Ammon's horn (tissue), 1 donor: Measurements from ENCODE around the gene GNE.
"Not testable (repeated sequence)": the region's sequence is repeated elsewhere in the genome, so short reads cannot be mapped to it uniquely, and the experiment has no call there.

Source experiments
- DNase-seq: peaks from one replicate; pipeline ENCODE4 v3.0.0-alpha.2; 2016; ENCODE audit warnings: low spot score

The GNE gene

GRCh38 chr9:36264896-36265295, 6.6 kb upstream of the GNE start:
- no peak for DNase-seq

GRCh38 chr9:36263683-36264082, 5.4 kb upstream of the GNE start:
- DNase-seq: peak; percentile 15

DNA sequence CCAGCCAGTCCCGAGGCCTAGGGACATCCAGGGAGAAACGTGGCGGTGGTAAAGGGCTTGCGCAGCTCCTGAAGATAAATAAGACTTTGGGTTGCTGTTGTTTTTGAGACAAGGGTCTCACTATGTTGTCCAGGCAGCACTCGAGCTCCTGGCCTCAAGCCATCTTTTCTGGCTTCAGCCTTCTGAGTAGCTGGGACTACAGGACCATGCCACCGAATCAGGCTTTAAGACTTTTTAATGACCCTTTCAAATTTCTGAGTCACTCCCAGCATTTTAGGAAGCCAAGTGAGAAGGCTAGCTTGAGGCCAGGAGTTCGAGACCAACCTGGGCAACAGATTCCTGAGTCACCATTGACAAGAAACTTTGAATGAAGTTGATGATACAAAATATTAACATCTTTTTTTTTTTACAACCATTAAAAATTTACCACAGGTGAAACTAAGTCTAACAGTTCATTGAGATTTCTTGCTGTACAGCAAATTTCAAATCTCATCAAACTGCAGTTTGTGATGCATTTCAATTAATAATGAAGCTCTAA, 817 bp upstream of the GNE start:
- DNase-seq: no peak

GRCh38 chr9:36251428-36251827, 6.8 kb downstream of the GNE start:
- no peak for DNase-seq

- no peak for DNase-seq
Observed at GRCh38 chr9:36250079-36250478, 8.2 kb downstream of the GNE start.

DNA sequence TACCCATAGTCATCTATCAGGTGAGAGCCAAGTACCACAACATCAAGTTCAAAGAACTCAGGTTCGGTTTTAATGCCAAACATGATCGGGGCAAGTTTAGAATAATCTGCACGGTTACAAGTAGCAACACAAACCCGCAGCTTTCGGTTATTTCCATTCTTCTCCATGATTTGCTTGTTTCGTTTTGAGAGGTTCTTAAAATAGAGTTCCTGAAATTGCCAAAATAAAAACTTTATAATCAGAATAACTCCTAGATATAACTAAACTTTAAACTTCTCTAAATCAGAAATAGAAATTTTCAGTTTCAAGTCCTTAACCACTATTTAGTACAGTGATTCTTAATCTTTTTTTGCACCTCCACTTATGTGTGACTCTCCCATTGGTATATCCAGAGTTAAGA, 9.1 kb downstream of the GNE start:
- DNase-seq: no peak

GRCh38 chr9:36248061-36248460, 10.2 kb downstream of the GNE start:
- peak; percentile 27 for DNase-seq

- no peak for DNase-seq
Observed at GRCh38 chr9:36247356-36247755, 10.9 kb downstream of the GNE start.

DNA sequence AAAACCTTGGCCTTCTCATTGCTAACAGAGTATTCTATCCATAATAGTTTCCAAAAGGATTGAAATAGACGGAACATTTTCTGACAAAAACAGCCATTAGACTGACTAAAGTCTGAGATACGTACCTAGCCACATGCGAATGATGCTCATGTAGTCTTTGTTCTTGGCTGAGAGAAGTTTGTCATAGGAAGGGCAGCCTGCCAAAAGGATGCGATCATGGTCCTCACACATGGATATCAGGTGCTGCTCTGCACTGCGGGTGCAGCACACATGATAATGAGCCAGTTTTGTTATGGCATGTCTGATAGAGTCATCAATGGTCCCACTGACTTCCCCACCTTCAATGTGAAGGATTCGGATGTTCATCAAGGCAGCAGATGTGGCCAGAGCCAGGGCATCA, 12.3 kb downstream of the GNE start:
- no peak for DNase-seq

DNA sequence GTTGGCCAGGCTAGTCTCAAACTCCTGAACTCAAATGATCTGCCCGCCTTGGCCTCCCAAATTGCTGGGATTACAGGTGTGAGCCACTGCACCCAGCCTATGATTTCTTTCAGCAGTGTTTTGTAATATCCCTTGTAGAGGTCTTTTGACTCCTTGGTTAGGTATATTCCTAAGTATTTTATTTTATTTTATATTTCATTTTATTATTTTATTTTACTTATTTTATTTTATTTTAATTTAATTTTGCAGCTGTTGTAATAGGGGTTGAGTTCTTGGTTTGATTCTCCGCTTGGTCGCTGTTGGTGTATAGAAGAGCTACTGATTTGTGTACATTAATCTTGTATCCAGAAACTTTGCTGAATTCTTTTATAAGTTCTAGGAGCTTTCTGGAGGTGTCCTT, 18.6 kb downstream of the GNE start:
- not testable (repeated sequence) for DNase-seq

- not testable (repeated sequence) for DNase-seq
Observed at GRCh38 chr9:36239205-36239604, 19.0 kb downstream of the GNE start.

DNA sequence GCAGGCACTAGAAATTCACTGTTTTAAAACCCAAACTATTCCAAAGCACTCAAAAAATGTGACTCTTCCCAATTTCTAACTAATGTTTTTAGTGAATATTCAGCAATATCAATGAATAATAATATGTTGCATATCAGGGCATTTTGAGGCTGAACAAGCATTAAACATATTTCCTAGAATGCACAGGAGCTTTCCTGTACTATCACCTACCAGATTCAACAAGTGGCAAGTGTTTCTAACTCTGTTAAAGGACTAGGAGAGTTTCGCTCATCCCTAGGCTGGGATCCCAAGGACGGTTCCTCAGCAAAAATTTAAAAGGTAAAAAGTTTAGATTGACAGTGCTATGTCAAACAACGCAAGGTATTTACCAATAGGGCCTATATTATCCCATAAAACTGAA, 21.0 kb downstream of the GNE start:
- DNase-seq: no peak

DNA sequence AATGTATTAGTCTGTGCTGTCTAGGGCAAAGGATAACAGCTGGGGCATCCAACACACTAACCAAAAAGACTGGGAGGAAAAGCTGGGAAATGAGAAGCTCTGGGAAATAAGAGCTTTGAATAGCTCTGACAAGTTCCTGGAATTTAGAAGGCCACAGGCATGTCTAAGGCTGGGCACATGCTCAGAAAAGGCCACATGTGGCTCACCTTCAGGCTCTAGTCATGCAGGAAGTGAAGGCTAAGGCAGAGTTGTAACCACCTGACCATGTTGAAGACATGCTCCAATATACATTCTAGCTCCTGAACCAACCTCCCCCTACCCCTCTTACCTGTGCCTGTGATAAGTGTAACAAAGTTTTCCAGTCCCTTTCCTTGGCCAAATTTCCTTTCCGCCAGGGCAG, 35.8 kb downstream of the GNE start:
- no peak for DNase-seq

DNA sequence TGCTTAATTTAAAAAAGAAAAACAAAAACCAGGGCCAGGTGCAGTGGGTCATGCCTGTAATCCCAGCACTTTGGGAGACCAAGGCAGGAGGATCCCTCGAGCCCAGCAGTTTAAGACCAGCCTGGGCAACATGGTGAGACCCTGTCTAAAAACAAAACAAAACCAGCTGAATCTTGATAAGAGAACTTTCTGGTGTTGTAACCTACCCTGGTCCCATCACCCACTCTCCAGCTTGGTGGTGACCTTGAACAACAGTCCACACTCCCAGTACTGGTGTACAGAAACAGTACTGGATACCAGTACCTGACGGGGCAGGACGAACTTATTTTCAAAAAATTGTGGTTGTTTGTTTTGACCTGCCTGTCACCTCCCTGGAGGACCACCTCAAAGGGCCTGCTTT, 36.6 kb downstream of the GNE start:
- no peak for DNase-seq

- peak; percentile 50 for DNase-seq
Observed at GRCh38 chr9:36218411-36218901, 39.8 kb downstream of the GNE start.

DNA sequence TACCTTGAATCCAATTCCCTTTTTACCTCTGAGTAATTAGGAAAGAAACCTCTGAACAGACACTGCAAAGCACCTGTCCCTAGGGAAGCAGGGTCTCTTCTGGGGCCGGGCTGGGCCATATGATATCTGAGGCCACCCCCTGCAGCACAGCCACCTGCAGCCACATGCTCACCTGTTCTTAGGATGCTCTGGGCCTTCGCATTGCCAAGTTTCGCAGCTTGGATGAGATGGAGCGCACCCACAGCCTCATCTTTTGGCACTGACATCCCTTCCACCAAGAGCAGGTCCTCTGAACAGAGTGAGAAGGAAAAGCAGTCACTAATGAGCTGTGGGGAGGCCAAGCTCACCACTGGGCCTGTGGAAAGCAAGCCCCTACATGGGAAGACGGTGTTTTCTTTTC, 40.2 kb downstream of the GNE start:
- DNase-seq: no peak

GRCh38 chr9:36217256-36217968, 40.8 kb downstream of the GNE start:
- no peak for DNase-seq

DNA sequence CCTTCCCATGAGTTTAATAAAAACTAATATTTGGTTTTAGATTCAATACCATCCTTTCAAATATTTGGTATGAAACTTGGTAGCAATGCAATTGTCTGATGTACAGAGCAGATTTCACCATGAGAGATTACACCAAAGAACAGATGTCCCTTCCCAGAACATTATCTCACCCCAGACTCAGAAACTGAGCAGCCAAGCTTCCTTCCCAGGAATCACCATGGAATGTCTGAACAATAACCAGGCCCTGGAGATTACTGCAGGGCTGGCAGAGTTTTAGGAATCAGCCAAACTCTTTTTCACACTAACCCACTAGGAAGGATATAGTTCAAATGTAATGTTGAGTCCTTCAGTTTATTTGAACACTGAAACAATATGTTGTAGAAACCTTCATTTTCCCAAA, 43.7 kb downstream of the GNE start:
- DNase-seq: no peak

- no peak for DNase-seq
Observed at GRCh38 chr9:36213989-36214388, 44.3 kb downstream of the GNE start.

DNA sequence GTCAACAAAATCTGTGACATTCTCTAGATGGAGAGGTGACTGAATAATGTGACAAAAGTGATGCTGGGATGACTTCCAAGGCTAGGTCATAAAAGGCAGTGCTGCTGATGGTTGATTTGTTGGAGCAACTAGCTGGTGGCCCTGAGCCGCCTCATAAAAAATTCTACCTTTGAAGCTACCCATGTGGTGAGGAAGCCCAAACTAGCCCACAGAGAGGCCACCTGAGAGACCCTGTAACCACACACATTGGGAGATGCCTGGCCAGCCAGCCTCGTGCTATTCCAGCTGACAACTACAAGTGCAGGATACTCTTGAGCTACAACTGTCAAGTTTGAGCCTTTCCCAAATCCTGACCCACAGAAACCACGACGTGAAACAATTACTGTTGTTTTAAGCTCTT, 44.9 kb downstream of the GNE start:
- DNase-seq: no peak

- no peak for DNase-seq
Observed at GRCh38 chr9:36211510-36211909, 46.7 kb downstream of the GNE start.

- DNase-seq: no peak
Observed at GRCh38 chr9:36210722-36211121, 47.5 kb downstream of the GNE start.

DNA sequence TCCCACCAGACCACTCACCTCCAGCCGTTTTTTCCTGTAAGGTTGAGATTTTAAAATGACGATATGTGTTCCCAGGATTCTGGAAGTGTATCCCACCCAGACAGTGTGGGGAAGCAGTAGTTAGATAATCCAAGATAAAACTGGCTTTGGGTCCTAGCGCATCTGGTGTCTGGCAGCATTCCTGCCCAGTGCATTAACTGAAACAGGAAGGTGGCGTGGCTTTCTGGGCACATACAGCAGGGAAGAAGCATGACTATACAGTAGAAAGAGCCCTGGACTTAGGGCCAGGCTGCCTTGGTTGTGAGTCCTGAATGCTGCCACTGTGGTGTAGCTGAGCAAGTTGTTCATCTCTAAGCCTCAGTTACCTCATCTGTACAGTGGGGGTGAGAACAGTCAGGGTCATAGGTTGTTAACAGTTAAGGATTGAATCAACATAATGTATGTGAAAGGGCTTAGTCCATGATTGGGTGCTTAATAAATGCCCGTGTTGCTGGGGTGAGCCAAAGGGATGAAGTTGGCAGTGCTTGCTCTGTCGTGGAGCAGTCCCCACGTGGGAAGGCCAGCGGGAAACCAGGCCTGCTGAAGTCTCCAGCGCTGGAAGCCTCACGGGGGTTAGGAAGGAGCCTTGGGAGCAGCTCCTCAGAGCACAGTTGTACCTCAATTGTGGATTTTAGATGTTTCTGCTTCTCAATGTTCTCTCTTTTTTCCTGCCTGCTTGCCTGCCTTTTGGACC, 49.6 kb downstream of the GNE start:
- DNase-seq: no peak
